Panc1 (cell line): ENCODE results near the gene WDR20.

Experiments
- POLR2AphosphoS5 ChIP-seq: IDR thresholded peaks from 2 replicates; pipeline ENCODE4 v1.6.1; 2012; ENCODE audit warnings: mild to moderate bottlenecking, low read depth, low read length, moderate library complexity
- SIN3A ChIP-seq: IDR thresholded peaks from 2 replicates; pipeline ENCODE4 v1.6.1; 2012; ENCODE audit warnings: low read depth, mild to moderate bottlenecking, low read length, moderate library complexity, borderline replicate concordance; ENCODE audit not compliant: insufficient read depth
- TCF7L2 ChIP-seq: IDR thresholded peaks from 2 replicates; pipeline ENCODE4 v1.6.1; 2011; ENCODE audit warnings: mild to moderate bottlenecking, low read depth, low read length, inconsistent platforms
- TF ChIP-seq, protein P1 (sequence below): fragments of 450-650 bp; IDR thresholded peaks from 2 replicates; pipeline ENCODE4 v1.5.1; 2017; ENCODE audit warnings: mild to moderate bottlenecking
- TF ChIP-seq, protein P2 (sequence below), 2 experiments: IDR thresholded peaks; 2 replicates each; pipeline ENCODE4 v1.6.1; 2011 to 2012; ENCODE audit warnings: low read depth in 2 of 2, control low read depth in 1 of 2, low read length in 1 of 2, mild to moderate bottlenecking in 1 of 2, moderate library complexity in 1 of 2; ENCODE audit not compliant: insufficient read depth in 1 of 2

GRCh38 chr14:102246071-102246470, 106.4 kb downstream of the WDR20 start:
- TF ChIP-seq SIN3A (no peak), POLR2AphosphoS5 (no peak), TCF7L2 (no peak)
- TF ChIP-seq, protein P1, sequence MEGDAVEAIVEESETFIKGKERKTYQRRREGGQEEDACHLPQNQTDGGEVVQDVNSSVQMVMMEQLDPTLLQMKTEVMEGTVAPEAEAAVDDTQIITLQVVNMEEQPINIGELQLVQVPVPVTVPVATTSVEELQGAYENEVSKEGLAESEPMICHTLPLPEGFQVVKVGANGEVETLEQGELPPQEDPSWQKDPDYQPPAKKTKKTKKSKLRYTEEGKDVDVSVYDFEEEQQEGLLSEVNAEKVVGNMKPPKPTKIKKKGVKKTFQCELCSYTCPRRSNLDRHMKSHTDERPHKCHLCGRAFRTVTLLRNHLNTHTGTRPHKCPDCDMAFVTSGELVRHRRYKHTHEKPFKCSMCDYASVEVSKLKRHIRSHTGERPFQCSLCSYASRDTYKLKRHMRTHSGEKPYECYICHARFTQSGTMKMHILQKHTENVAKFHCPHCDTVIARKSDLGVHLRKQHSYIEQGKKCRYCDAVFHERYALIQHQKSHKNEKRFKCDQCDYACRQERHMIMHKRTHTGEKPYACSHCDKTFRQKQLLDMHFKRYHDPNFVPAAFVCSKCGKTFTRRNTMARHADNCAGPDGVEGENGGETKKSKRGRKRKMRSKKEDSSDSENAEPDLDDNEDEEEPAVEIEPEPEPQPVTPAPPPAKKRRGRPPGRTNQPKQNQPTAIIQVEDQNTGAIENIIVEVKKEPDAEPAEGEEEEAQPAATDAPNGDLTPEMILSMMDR: no peak
- TF ChIP-seq, protein P2, sequence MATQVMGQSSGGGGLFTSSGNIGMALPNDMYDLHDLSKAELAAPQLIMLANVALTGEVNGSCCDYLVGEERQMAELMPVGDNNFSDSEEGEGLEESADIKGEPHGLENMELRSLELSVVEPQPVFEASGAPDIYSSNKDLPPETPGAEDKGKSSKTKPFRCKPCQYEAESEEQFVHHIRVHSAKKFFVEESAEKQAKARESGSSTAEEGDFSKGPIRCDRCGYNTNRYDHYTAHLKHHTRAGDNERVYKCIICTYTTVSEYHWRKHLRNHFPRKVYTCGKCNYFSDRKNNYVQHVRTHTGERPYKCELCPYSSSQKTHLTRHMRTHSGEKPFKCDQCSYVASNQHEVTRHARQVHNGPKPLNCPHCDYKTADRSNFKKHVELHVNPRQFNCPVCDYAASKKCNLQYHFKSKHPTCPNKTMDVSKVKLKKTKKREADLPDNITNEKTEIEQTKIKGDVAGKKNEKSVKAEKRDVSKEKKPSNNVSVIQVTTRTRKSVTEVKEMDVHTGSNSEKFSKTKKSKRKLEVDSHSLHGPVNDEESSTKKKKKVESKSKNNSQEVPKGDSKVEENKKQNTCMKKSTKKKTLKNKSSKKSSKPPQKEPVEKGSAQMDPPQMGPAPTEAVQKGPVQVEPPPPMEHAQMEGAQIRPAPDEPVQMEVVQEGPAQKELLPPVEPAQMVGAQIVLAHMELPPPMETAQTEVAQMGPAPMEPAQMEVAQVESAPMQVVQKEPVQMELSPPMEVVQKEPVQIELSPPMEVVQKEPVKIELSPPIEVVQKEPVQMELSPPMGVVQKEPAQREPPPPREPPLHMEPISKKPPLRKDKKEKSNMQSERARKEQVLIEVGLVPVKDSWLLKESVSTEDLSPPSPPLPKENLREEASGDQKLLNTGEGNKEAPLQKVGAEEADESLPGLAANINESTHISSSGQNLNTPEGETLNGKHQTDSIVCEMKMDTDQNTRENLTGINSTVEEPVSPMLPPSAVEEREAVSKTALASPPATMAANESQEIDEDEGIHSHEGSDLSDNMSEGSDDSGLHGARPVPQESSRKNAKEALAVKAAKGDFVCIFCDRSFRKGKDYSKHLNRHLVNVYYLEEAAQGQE (IDR thresholded peaks at IDR 0.05; ENCODE audit: insufficient read depth in 1 of 2, low read depth in 2 of 2, low read length in 1 of 2): no peak
